Measurements from ENCODE around the gene TMEM109.
"Not testable (repeated sequence)": the region's sequence is repeated elsewhere in the genome, so short reads cannot be mapped to it uniquely, and the experiment has no call there.

Gene TMEM109

DNA sequence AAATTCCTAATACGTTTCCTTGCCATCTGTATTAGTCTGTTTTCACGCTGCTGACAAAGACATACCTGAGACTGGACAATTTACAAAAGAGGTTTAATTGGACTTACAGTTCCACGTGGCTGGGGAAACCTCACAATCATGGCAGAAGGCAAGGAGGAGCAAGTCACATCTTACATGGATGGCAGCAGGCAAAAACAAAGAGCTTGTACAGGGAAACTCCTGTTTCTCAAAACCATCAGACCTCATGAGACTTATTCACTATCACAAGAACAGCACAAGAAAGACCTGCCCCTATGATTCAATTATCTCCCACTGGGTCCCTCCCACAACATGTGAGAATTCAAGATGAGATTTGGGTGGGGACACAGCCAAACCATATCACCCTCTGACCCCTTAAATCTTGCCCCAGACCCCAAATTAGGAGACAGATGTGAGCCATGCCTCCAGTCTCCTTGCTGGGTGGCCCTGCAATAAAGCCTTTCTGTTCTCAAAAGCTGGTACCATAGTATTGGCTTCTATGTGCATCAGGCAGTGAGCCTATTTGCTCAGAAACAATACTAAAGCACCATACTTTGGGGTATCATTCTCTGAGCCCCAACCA is 4.2 kb upstream of the TMEM109 start:
- not testable (repeated sequence) for DNase-seq (ENCODE audit: extremely low read depth in 1 of 2, low read depth in 1 of 2)

DNA sequence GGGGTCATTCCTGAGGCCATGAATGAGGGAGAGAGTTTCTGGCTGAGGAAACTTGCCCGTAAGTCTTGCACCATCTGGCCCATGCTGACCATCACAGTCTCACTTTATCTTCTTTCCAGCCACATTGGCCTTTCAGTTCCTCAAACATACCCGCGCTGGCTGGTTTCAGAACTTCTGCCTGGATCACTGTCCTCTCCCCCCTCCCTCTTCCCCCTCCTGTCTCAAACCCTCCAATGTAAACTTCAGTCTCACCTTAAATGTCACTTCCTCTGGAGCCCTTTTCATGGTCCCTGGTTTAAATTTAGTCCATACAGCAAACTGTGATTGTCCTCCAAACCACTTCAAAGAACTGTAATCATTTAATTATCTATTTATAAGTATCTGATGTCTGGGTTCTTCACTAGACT is 3.7 kb upstream of the TMEM109 start:
- no peak for DNase-seq (ENCODE audit: extremely low read depth in 1 of 2, low read depth in 1 of 2)

DNA sequence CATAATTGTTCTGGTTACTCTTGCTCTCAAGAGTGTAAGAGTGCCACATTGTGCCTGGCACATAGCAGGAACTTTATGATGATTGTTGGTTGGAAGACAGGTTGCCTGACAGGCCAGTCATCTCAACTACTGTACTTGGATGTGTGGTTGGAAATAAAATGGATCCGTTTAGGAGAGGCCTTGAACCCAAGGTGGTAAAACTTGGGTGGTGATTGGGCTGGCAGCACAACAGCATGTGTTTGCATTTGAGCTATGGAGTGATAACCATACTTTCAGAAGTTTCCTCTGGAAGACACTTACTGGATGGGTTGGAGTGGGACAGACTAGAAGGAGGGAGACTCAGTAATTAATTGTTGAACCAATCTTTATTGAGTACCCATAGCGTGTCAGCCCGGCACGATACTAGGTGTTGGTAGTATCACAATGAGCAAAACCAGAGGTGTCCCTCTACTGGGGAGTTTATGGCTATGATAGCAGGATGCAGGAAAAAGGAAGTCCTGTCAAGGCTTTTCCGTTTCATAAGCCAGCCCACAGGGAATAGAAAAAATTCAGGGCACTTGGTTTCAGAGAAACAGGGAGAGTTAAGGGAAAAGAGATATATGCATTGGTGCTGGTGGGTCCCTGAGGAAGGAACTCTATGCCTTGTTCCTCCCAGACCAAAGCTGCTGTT is 3.1 kb upstream of the TMEM109 start:
- no peak for DNase-seq (ENCODE audit: extremely low read depth in 1 of 2, low read depth in 1 of 2)

GRCh38 chr11:60912223-60912850 is 1.6 kb upstream of the TMEM109 start:
- DNase-seq (ENCODE audit: extremely low read depth in 1 of 2, low read depth in 1 of 2), result no peak

GRCh38 chr11:60912851-60913528 is 968 bp upstream of the TMEM109 start:
- no peak for DNase-seq (ENCODE audit: extremely low read depth in 1 of 2, low read depth in 1 of 2)

GRCh38 chr11:60914633-60915247 is 782 bp downstream of the TMEM109 start:
- no peak for DNase-seq (ENCODE audit: extremely low read depth in 1 of 2, low read depth in 1 of 2)

GRCh38 chr11:60915248-60915914 is 1.4 kb downstream of the TMEM109 start:
- peak; percentile 54 to 68 for DNase-seq (ENCODE audit: extremely low read depth in 1 of 2, low read depth in 1 of 2)

GRCh38 chr11:60916669-60917206 is 2.8 kb downstream of the TMEM109 start:
- no peak for DNase-seq (ENCODE audit: extremely low read depth in 1 of 2, low read depth in 1 of 2)

DNA sequence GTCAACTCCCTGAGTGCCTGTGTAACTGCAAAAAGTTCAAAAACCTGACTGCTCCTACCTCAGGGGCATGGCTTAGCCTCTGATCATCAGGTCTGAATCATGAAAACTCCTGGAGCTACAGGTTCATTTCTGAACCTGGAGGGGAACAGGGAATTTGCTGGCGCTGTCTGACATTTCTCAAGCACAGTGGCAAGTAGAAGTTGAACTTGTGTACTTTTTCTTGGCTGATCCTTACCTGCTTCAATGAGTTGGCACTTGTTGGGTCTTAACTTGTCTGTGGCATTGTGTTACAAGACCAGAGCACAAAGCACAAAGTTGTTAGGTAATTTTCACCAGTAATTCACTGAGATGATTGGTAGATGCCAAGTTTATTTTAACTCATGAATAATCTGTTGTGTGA is 3.3 kb downstream of the TMEM109 start:
- DNase-seq (ENCODE audit: extremely low read depth in 1 of 2, low read depth in 1 of 2), result no peak

DNA sequence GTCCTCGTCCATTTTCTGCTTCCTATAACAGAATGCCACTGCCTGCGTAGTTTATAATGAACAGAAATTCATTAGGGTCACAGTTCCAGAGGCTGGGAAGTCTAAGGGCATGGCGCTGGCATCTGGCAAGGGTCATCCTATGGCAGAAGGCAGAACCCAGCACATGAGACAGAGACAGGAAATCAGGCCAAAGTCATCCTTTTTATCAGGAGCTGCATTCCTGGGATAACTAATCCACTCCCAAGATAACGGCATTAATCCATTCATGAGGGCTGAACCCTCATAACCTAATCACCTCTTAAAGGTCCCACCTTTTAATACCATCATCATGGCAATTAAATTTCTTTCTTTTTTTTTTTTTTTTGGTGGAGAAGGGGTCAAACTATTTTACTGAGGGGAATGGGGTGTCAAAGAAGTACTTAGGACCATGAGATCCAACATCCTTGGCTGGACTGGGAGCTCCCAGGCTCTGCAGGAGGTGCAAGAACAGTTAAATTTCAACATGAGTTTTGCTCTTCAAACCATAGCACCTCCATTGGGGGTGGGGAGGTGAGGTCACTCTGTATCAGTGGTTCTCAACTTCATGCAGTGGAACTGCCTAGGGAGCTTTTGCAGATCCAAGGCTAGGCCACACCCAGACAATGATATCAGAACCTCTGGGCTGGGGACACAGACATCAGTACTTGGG is 4.4 kb downstream of the TMEM109 start:
- DNase-seq (ENCODE audit: extremely low read depth in 1 of 2, low read depth in 1 of 2), result no peak

DNA sequence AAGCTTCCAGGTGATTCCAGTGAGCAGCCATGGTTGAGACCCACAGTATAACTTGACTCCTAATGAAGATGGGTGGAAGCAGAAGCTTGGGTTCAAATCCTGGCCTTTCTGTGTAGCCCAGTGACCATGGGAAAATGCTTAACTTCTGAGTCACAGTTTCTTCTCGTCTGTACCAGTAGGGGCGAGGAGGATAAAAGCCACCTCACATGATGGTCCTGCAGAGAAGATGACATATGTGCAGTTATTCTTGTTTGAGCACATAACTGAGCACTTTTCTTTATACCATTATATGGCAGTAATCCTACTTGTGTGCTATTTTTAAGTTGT is 4.9 kb downstream of the TMEM109 start:
- DNase-seq (ENCODE audit: extremely low read depth in 1 of 2, low read depth in 1 of 2), result no peak

DNA sequence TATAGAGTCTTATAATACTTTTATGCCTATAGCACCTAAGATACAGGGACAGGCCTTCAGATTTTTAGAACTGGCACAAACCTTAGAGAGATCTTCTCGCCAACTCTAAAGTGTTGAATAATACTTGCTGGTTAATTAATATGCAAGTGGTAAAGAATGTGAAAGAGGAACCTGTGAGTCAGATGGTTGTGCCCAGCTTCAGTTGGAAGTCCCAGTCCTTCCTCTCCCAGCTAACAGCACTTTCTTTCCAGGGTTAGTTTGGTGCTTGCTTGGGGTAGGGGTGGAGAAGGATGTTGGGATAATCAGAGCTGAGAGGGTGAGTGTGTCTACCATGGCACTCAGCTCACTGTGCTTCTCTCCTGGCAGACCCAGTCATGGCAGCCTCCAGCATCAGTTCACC is 5.4 kb downstream of the TMEM109 start:
- DNase-seq (ENCODE audit: extremely low read depth in 1 of 2, low read depth in 1 of 2), result no peak

- DNase-seq (ENCODE audit: extremely low read depth in 1 of 2, low read depth in 1 of 2), result no peak
These were observed 6.0 kb downstream of the TMEM109 start for GRCh38 chr11:60919956-60920355.

DNA sequence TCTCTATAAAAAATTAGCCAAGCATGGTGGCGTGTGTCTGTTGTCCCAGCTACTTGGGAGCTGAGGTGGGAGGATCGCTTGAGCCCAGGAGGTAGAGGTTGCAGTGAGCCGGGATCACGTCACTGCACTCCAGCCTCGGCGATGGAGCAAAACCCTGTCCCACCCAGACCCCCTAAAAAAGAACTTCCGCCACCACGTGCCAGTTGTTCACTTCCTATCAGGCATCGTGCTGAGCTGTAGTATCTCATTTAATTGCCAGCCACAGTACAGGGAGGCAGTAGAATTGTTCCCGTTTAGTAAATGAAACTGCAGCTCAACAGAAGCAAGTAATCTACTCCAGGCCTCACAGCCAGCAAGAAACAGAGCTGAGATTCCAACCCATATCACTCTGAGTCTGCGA is 7.3 kb downstream of the TMEM109 start:
- DNase-seq (ENCODE audit: extremely low read depth in 1 of 2, low read depth in 1 of 2), result no peak

GRCh38 chr11:60921777-60922335 is 7.9 kb downstream of the TMEM109 start:
- DNase-seq (ENCODE audit: extremely low read depth in 1 of 2, low read depth in 1 of 2), result no peak

GRCh38 chr11:60922906-60923305 is 8.9 kb downstream of the TMEM109 start:
- no peak for DNase-seq (ENCODE audit: extremely low read depth in 1 of 2, low read depth in 1 of 2)

GRCh38 chr11:60923326-60923725 is 9.4 kb downstream of the TMEM109 start:
- DNase-seq (ENCODE audit: extremely low read depth in 1 of 2, low read depth in 1 of 2), result no peak

- DNase-seq (ENCODE audit: extremely low read depth in 1 of 2, low read depth in 1 of 2), result no peak
These were observed 9.8 kb downstream of the TMEM109 start for GRCh38 chr11:60923800-60924109.

DNA sequence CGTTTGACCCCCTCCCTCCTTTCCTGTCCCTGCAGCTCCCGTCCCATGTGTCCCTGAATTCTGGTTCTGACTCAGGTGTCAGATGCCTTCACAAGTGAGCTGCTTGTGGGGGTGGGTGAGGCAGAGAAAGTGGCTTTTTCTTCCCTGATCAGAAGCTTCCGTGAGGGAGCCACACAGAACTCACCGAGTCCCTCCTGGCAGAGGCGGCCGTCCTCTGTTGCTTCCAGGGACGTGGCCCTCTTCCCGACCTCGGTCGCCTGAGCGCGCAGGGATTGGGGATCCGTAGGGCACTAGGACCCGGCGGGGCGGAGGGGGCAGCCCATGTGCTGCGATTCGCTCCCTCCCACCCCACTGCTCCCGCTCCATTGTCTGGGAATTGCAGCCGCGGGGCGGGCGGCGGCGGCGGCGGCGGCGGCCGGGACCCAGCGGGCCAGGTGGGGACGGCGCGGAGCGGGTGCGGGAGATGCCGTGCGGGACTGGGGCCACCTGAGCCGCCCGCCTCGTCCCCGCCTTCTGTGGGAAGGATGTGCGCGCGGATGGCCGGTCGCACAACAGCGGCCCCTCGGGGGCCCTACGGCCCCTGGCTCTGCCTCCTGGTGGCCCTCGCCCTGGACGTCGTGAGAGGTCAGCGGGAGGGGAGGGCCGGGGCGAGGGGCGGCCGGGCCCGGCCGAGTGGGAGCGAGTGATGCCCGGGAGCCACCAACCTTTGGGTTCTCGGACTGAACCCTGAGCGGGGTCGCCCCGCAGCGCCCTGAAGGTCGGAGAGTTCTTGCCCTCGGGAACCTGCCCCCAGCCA is 10.3 kb downstream of the TMEM109 start, which contains the start of gene TMEM132A:
TMEM132A (plus strand) TSS at position 351 of the 796 bp plus-strand sequence; CDS start at position 525, 174 bp downstream.
- no peak for DNase-seq (ENCODE audit: extremely low read depth in 1 of 2, low read depth in 1 of 2)

Measured in stimulated activated CD8-positive, alpha-beta memory T cell treated with anti-CD3 and anti-CD28 coated beads, Interleukin-7, amount 100 ng/mL, for 48 hours (primary cell).